ENCODE data around the gene TRABD2B. TPM values are rescaled to one million over a fixed set of nuclear protein-coding genes. Genes with fewer than 3 reads are reported as not detected.

Gene TRABD2B
- total RNA-seq, 2 experiments from 2014 or later: not detected

DNA sequence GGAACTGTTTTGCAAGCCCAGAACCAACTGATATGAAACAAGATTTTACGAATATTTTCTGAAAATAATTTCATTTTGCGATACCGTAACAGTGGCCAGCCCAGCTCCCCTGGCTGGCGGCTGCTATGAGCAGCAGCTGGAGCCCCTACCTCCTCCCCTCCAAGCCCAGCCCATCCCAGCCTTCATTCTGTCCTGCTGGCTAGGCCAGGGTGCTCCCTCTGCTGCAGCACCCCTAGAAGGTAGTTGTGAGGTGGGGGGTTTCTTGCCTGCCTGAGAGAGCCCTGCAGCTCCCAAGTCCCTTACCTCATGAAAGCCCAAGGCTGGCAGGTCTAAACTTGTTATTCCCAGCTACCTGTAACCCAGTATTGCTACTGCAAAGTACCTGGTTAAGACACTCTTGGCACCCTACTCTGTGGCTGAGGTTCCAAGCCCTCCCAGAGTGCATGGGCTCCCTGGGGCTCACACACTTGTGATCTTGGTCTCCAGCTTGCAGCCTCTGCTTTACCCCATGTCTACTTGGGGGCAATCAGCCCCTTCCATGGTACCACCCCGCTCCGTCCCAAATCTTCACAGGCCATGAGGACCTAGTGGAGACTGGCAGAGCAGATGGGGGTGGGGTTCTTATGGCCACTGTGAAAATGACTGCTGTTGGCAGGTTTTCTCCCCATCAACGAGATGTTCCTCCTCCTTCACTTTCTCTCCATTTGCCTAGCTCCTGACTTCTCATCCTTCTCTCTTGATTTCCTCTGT is 239.8 kb downstream of the TRABD2B start:
- POLR2A ChIA-PET: interaction anchor here (0.5 kb wide), 1 partner anchor 1003 kb away, joined by 3 read pairs; no protein-coding TSS in a partner anchor
- peaks cover 3% of the 10 kb centered on the region for H3K27me3 Mint-ChIP-seq
- no peak for ATAC-seq (ENCODE audit: low read depth)

DNA sequence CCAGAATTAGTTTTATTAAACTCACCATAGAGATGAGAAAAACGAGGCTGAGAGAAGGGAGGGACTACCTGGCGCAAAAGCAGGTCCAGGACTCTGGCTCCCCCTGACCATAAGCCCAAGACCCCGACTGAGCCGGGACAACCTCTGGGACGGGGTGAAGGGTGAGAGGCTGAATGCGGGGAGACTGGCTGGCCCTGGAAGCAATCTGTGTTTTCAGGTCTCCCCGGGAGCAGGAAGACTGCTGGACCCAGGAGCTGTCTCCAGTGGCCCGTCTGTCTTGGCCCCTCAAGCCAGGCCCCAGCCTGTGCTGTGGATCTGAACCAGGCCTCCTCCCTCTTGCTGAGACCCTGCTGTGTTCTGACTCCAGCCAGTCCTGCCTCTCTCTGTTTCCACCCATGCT is 240.8 kb downstream of the TRABD2B start:
- no peaks in the 10 kb centered on the region for H3K9me3 Mint-ChIP-seq
- no peaks in the 10 kb centered on the region for H3K4me1 Mint-ChIP-seq
- DNase-seq (no peak), ATAC-seq (ENCODE audit: low read depth) (no peak)
- no peak overlapping the region for H3K27ac Mint-ChIP-seq
- no peaks in the 10 kb centered on the region for H3K36me3 Mint-ChIP-seq
- H3K27me3 Mint-ChIP-seq: no peaks in the 10 kb centered on the region
- no peak overlapping the region for H3K4me3 Mint-ChIP-seq
- POLR2A ChIA-PET: no interaction called here

More for the DNA sequence above, 239.8 kb downstream of the TRABD2B start:
- Mint-ChIP-seq H3K4me3 (no peak overlapping the region), H3K27ac (no peak overlapping the region), H3K9me3 (no peaks in the 10 kb centered on the region), H3K4me1 (no peaks in the 10 kb centered on the region), H3K36me3 (no peaks in the 10 kb centered on the region)
- no peak for DNase-seq

DNA sequence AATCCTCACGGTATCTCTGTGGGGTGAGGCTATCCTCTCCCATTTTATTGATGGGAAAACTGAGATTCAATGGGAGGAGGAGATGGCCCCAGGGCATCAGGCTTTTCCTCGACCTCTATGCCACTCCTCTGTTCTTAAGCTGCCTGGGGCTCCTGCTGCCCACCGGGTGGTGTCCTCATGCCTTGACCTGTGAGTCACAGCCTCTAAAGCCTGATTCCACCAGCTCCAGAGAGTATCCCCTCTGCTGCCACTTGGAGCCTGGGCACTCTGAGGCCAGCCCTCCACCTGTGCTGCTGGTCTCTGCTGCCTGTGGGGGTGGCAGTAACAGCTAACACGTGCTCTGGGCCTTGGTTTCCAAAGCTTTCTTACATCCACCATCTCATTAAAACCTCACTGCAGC is 241.2 kb downstream of the TRABD2B start:
- no peaks in the 10 kb centered on the region for H3K4me1 Mint-ChIP-seq
- H3K27me3 Mint-ChIP-seq: no peaks in the 10 kb centered on the region
- H3K9me3 Mint-ChIP-seq: no peaks in the 10 kb centered on the region
- H3K27ac Mint-ChIP-seq: no peak overlapping the region
- no peak overlapping the region for H3K4me3 Mint-ChIP-seq
- ATAC-seq (ENCODE audit: low read depth) (no peak), DNase-seq (no peak)
- no peaks in the 10 kb centered on the region for H3K36me3 Mint-ChIP-seq
- POLR2A ChIA-PET: no interaction called here

DNA sequence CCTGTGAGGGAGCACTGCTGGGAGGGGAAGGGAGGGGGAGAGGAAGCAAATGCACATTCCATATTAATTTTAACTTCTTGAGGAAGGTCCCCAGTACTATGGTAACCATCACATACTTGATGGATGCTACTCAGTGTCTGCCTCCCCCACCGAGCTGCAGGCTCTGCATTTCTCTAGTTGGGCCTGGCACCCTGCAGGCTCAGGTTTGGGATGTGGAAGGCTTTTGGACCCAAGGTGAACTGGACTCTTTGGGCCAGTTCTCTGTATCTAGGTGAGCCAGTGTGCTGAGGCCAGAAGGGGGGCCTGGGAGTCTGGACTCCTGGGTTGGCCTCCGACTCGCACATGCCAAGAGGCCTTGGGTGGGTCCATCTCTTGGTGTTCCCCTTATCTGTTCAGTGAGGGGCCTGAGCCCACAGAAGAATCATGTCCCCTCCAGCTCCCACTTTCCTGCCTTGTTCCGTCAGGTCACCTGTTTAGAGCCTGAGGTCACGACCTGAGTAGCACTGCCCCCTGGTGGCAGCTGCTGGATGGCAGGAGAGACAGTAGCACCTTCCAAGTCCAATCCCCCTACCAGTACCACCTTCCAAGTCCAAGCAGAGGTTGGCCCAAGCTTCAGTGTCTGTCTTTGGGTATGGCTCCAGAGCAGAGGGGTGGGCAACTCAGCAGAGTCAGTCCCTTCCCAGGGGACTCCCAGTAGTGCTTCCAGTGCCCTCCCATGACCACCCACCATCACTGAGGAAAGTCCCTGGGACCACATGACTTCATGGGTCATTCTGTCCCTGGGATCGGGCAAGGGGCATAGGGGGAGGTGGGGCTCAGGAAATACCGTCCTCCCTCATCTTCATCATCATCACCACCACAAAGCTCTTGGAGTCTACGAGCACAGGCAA is 241.8 kb downstream of the TRABD2B start:
- Mint-ChIP-seq H3K9me3 (no peaks in the 10 kb centered on the region), H3K27me3 (no peaks in the 10 kb centered on the region), H3K4me1 (no peaks in the 10 kb centered on the region), H3K4me3 (no peak overlapping the region), H3K36me3 (no peaks in the 10 kb centered on the region), H3K27ac (no peak overlapping the region)
- POLR2A ChIA-PET: no interaction called here
- ATAC-seq (ENCODE audit: low read depth) (no peak), DNase-seq (peak; percentile 71)

DNA sequence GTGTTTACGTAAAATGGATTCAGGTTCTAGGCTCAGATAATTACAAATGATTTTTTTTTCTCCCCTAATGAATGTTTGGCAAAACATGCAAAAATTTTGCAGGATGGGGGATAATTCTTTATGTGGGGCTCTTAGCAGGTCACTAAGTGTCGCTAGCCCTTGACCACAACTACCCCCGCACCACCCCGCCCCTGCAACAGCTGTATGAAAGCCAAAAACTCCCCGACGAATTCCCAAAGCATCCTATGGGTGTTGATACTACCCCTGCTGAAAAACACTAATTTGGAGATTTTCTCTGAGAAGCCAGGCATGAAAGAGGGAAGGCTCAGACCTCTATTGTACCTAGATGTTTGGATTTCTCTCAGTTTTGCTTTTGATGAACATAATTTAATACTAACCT is 243.0 kb downstream of the TRABD2B start:
- H3K9me3 Mint-ChIP-seq: no peaks in the 10 kb centered on the region
- no peaks in the 10 kb centered on the region for H3K36me3 Mint-ChIP-seq
- no peak overlapping the region for H3K4me3 Mint-ChIP-seq
- no peak overlapping the region for H3K27ac Mint-ChIP-seq
- DNase-seq (no peak), ATAC-seq (ENCODE audit: low read depth) (no peak)
- POLR2A ChIA-PET: no interaction called here
- no peaks in the 10 kb centered on the region for H3K4me1 Mint-ChIP-seq
- H3K27me3 Mint-ChIP-seq: no peaks in the 10 kb centered on the region

DNA sequence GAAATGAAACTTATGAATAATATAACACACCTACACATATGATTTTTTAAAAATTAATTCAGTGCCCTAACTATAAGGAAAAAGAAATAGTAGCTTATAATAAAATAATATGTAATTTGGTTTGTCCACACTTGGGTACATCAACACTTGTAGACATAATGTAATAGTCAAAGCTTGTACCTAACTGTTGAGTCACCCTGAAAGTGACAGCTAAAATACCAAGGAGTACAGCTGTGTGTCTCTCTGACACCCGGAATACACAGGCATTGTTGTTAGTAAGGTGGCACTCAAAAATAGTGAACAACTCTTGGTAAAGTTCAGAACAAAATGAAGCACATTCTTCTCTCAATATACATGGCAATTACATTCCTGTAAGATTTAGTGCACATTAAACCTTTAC is 243.4 kb downstream of the TRABD2B start:
- no peak for DNase-seq
- Mint-ChIP-seq H3K36me3 (no peaks in the 10 kb centered on the region), H3K27me3 (no peaks in the 10 kb centered on the region), H3K4me3 (no peak overlapping the region), H3K9me3 (no peaks in the 10 kb centered on the region), H3K27ac (no peak overlapping the region), H3K4me1 (no peaks in the 10 kb centered on the region)
- ATAC-seq (ENCODE audit: low read depth): no peak
- POLR2A ChIA-PET: no interaction called here

DNA sequence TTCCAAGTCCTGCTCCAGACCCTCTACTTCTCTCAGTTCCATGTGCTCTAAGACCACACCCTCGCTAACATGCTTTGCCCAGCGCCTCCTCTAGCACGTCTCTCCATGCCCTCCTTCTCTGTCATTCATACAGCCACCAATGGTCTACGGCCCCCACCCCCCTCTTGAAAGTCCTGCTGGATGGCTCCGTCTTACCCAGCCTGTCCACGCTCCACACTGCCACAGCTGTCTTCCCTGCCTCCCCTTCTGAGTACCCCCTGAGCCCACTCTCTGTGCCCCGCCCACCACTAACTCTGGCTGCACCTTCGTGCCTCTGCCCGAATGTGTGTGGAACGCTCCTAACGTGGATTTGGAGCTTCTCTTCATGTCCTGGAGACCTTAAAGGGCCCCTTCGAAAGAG is 244.6 kb downstream of the TRABD2B start:
- POLR2A ChIA-PET: no interaction called here
- H3K9me3 Mint-ChIP-seq: no peaks in the 10 kb centered on the region
- H3K36me3 Mint-ChIP-seq: no peaks in the 10 kb centered on the region
- no peak overlapping the region for H3K27ac Mint-ChIP-seq
- H3K4me3 Mint-ChIP-seq: no peak overlapping the region
- DNase-seq (no peak), ATAC-seq (ENCODE audit: low read depth) (no peak)
- H3K27me3 Mint-ChIP-seq: no peaks in the 10 kb centered on the region
- no peaks in the 10 kb centered on the region for H3K4me1 Mint-ChIP-seq

DNA sequence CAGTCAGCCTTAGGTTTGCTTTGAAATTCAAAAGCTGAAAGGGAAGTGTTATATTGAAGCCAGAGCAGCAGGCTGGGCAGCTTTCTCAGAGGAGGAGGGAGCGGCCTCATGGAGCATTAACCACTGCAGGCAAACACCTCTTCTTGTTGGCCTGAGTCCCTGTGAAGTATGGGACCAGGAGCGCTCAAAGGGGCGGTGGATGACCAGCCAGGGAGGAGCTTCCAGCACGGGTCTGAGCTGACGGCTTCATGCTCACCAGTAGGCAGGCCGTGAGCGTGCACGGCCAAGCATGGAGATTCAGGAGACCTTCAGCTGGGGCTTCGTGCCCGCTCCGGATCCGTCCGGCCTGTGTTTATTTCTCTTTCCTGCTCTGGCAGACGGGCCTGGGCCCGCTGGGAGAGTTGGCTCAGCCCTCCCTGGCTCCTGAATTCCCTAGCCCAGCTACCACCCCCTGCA is 245.2 kb downstream of the TRABD2B start:
- Mint-ChIP-seq H3K36me3 (no peaks in the 10 kb centered on the region), H3K27ac (no peak overlapping the region), H3K27me3 (peaks cover 2% of the 10 kb centered on the region), H3K9me3 (no peaks in the 10 kb centered on the region), H3K4me1 (no peaks in the 10 kb centered on the region), H3K4me3 (no peak overlapping the region)
- ATAC-seq (ENCODE audit: low read depth): no peak
- POLR2A ChIA-PET: no interaction called here
- DNase-seq: no peak

DNA sequence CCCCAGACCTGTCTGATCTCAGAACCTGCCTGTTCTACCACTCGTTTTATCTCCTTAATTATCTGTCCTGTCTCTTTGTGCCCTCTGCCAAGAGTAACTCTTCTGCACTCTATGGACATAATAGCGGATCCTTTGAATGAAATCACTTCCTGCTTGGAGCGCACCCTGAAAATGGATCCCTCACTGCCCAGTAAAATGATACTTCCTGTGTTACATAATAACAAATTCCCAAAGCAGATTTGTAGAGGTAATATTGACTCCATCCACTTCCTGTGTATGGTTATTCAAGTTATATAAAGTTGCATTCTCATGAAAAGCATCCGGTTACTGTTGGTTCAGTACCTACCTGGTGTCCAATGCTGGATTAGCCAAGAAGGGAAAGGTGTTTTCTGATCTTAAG is 246.0 kb downstream of the TRABD2B start:
- no peaks in the 10 kb centered on the region for H3K9me3 Mint-ChIP-seq
- H3K4me1 Mint-ChIP-seq: no peaks in the 10 kb centered on the region
- POLR2A ChIA-PET: no interaction called here
- peaks cover 5% of the 10 kb centered on the region for H3K27me3 Mint-ChIP-seq
- no peak overlapping the region for H3K27ac Mint-ChIP-seq
- no peak overlapping the region for H3K4me3 Mint-ChIP-seq
- DNase-seq: no peak
- no peaks in the 10 kb centered on the region for H3K36me3 Mint-ChIP-seq
- ATAC-seq (ENCODE audit: low read depth): no peak

DNA sequence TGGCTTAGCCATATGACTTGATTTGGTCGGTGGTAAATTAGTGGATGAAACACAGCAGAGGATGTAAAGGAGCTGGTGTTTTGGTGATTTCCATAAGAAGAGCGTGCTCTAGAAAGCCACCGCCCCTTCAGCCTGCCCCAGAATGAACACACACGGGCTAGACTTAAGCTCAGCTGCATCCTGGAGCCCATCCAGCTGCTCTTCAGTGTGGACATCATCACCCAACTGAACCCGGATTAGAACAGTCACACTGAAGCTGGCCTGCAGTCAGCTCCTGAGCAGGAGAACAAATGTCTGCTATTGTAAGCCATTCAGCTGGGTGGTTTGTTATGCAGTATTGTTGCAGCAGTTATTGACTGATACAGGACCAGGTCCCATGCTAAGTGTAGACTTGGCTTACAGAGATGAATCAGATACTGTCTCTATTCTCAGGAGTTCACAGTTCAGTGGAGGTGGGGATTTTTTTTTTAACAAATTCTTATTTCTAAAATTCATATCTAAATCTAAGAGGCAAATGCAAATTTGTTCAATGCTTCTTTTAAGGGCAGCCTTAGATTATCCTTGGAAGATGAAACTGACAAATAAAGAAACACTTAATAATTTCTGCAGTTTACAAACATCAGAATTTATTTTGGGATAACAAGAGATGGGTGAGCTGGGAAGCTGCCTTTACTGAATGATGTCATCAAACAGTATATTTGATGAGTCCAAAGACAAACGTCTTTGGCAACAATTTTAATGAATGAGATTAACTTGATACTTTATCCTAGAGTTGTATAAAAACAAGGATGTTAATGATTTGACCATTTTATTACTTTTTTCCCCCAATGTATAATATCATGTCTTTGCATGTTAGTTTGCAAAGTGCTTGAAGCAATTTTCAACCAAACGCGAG is 251.2 kb downstream of the TRABD2B start:
- POLR2A ChIA-PET: no interaction called here
- H3K27ac Mint-ChIP-seq: no peak overlapping the region
- ATAC-seq (ENCODE audit: low read depth) (no peak), DNase-seq (no peak)
- no peak overlapping the region for H3K4me3 Mint-ChIP-seq
- H3K36me3 Mint-ChIP-seq: no peaks in the 10 kb centered on the region
- H3K4me1 Mint-ChIP-seq: no peaks in the 10 kb centered on the region
- H3K27me3 Mint-ChIP-seq: peaks cover 14% of the 10 kb centered on the region
- peaks cover 10% of the 10 kb centered on the region for H3K9me3 Mint-ChIP-seq

DNA sequence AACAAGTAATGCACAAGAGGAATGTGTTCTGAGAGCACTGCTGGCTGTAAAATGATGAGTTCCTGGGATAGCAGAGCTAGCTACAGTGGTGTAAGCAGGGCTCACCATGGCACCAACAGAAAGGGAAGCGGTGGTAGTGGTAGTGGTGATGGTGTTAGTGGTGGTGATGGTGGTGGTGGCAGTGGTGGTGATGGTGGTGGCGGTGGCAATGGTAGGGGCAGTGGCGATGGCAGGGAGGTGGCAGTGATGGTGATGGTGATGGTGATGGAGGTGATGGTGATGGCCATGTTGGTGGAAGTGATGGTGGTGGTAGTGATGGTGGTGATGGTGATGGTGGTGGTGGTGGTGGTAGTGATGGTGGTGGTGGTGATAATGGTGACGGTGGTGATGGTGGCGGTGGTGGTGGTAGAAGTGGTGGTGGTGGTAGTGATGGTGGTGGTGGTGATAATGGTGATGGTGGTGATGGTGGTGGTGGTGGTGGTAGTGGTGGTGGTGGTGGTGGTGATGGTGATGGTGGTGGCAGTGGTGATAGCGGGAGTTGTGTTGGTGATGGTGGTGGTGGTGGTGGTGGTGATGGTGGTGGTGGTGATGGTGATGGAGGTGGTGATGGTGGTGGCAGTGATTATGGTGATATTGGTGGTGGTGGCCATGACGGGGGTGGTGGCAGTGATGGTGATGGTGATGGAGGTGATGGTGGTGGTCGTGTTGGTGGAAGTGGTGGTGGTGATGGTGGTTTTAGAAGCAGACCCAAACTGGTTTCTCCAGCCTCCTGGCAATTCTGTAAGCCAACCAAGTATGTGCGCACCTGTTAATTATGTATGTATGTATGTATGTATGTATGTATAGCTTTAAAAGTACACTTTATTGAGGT is 254.1 kb downstream of the TRABD2B start:
- peaks cover 30% of the 10 kb centered on the region for H3K27me3 Mint-ChIP-seq
- H3K4me3 Mint-ChIP-seq: no peak overlapping the region
- peak overlapping the region; percentile 14 for H3K27ac Mint-ChIP-seq
- no peaks in the 10 kb centered on the region for H3K36me3 Mint-ChIP-seq
- ATAC-seq (ENCODE audit: low read depth) (no peak), DNase-seq (no peak)
- H3K9me3 Mint-ChIP-seq: peaks cover 10% of the 10 kb centered on the region
- POLR2A ChIA-PET: no interaction called here
- H3K4me1 Mint-ChIP-seq: no peaks in the 10 kb centered on the region

DNA sequence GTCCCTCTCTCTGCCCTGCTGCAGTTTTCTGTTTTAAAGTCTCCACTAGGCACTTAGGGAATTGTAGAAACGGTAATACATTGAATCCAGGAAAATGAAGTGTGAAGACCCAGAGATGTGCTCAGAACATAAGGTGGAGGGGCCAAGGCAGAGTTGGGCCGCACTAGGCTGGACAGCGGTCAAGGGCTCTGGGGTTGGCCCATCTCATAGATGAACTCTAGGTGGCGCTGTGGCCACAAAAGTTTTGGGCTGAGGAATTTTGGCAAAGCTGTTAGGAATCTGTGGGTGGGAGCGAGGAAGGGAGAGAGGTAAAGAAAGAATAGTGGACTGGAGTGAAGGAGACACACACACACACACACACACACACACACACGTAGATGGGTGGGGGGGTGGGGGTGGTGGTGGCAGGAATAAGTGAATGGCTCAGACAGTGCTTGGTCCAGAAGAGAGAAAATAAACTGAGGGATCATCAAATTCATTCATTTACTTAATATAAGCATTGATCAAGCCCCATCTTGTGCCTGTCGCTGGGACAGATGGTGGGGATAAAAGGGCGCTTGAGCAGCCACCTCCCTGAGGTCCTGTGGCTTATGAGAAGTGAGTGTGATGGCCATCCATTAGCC is 258.5 kb downstream of the TRABD2B start:
- H3K4me3 Mint-ChIP-seq: no peak overlapping the region
- peaks cover 10% of the 10 kb centered on the region for H3K9me3 Mint-ChIP-seq
- H3K4me1 Mint-ChIP-seq: no peaks in the 10 kb centered on the region
- POLR2A ChIA-PET: no interaction called here
- DNase-seq (no peak), ATAC-seq (ENCODE audit: low read depth) (no peak)
- H3K36me3 Mint-ChIP-seq: no peaks in the 10 kb centered on the region
- peaks cover 31% of the 10 kb centered on the region for H3K27me3 Mint-ChIP-seq
- no peak overlapping the region for H3K27ac Mint-ChIP-seq

Measured in activated naive CD8-positive, alpha-beta T cell treated with anti-CD3 and anti-CD28 coated beads, Interleukin-2, amount 10 ng/mL, durations not matched to agents 7 days and 5 days (primary cell).